ENCODE data around the gene CTNNBL1.
"Not testable (repeated sequence)": the region's sequence is repeated elsewhere in the genome, so short reads cannot be mapped to it uniquely, and the experiment has no call there.

CTNNBL1 gene

DNA sequence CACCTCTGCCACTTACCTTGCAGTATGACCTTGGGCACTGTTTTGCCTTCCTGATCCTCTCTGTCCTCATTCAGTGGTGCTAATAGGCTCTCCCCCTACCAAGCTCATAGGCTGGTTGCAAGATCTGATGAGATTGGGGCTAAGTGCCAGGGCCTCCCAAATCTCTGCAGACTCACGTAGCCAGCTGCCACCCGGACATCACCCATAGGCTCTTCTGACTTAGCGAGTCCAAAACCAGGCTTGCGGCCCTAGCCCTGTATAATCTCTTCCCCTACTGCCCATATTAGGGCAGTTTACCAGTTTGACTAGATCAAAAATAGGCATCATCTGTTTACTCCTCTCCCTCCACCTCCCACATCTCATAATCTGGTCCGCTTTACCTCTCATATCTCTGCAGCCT is 154.9 kb downstream of the CTNNBL1 start:
- no peak for DNase-seq (ENCODE audit: low read depth in 1 of 2, low spot score in 1 of 2)

DNA sequence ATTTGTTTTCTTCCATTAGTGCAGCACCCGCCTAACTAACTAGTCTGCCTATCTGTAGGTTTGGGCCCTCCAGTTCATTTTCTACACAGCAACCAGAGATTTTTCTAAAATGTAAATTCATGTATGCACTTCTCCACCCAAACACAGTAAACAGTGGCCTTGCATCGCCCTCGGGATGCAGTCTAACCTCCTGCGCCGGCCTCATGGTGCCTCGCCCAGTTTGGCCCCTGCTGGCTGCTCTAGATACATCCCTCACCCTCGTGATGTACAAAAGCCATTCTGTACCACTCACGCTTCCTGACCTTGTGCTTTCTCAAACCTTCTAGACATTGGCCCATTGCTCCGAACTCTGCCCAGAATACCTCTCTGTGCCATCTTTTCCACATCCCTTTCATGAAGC is 155.3 kb downstream of the CTNNBL1 start:
- DNase-seq (ENCODE audit: low read depth in 1 of 2, low spot score in 1 of 2) = no peak

DNA sequence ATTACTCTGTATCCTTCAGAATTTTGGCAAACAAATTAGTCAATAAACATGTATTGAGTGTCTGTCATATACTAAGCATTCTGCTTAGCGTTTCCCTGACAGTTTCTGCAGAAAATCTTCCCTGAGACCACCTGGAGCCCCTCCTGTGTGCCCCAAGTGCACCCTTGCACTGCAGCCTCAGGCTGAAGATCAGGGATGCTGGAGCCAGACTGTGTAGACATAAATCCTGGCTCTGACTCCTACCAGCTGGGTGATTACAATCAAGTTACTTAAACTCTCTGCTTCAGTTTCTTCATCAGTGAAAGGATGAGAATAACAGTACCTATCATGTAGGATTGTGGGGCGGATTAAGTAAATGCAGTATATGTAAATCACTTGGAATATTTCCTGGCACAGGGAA is 155.7 kb downstream of the CTNNBL1 start:
- no peak for DNase-seq (ENCODE audit: low read depth in 1 of 2, low spot score in 1 of 2)

DNA sequence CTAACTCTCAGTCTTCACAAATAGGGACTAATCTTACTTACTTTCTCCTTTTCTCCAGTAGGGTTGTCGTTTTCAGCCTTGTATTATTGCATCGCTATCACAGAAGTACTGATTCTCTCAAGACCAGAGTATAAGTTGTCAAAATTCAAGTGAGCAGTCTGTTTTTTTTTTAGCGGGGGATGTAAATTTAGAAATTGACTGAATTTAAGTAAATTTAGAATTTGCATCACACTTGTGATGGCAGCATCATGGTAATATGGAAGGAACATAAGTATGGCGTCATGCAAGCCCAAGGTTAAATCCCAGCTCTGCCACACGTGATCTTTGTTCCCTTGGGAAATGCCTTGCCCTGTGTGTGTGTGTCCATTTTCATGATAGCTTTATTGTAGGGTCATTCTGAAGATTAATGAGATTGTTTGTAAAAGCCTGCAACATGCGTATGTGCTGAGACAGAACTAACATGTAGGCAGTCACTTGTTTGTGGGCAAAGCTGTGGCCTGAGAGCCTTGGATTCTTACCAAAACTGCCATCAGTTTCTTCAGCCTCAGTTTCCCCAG is 156.3 kb downstream of the CTNNBL1 start:
- DNase-seq (ENCODE audit: low read depth in 1 of 2, low spot score in 1 of 2) = no peak

DNA sequence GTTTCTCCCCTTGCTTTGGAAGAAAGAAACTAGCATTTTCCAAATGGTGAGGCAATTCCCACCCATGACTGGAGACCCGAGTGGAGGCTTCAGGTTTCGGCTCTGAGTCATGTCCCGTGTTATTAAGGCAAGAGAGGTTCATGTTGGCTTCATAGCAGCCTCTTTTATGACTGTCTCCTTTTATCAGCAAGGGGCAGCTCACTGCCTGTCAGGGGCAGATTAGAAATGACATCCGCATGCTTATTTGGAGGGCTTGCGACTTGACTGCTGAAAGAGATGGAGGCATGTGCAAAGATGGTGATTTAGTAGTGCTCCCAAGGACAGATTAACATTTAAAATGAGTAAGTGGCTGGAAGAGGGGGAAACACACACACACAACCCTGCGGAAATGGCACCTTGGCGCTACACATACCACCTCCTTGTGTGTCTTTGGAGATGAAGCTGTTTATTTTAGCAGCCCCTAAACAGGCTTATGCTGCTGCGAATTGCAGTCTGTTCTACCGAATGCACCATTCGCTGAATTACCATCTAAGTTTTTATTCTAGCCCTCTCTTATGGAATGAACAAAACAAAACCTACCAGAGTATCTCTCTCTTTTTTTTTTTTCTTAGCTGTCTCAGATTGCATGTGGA is 157.0 kb downstream of the CTNNBL1 start:
- no peak for DNase-seq (ENCODE audit: low read depth in 1 of 2, low spot score in 1 of 2)

DNA sequence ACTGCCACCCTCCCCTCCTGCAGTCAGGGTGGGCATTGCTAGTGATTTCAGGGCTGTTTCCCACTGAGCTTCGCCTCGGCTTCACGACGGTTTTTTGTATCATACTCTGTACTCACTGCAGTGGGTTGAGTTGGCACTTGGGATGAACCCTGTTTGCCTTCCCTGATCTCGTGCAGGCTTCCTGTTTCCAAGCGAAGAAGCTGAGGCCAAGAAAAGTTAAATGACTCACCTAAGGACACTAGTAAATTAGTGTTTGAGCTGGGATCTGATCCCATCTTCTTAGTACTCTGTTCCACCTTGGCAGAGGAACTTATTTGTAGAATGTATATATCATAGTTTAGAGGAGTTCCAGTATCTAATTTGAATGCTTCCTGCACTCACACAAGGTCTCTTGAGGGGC is 158.8 kb downstream of the CTNNBL1 start:
- no peak for DNase-seq (ENCODE audit: low read depth in 1 of 2, low spot score in 1 of 2)

DNA sequence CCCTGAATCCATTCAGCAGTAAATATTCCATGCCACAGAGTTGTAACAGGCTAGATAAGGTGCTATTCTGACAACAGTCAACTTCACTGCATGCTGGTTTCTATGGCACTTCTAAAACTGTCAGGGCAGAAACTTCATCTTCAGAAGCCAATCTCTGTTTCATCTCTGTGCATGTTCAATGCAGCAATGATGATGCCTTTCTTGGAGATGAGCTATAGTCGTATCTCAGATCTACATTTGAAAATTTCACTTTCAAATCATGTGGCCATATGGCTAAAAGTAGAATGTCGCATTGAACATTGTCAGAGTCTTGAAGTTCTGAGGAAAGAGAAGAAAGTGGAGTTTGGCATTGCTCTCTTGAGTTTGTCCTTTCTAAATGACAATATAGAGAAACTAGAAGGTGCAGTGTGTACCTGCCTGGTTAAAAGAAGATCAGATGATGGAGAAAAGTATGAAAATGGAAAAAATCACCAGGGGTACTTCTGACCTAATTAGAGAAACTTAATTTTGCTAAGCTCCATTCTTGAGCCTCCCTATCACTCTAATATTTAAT is 160.1 kb downstream of the CTNNBL1 start:
- DNase-seq (ENCODE audit: low read depth in 1 of 2, low spot score in 1 of 2) = no peak

DNA sequence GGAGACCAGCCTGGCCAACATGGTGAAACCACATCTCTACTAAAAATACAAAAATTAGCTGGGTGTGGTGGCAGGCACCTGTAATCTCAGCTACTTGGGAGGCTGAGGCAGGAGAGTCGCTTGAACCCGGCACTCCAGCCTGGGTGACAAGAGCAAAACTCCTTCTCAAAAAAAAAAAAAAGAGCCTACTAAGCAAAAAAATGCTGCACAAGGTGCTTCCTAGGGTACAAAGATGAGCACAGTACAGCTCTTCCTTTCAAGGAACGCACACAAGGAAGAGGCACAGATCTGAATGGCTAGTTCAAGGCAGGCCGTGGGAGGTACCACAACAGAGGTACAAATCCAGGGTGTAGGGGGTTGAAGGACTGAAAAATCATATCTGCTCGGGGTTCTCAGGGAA is 162.2 kb downstream of the CTNNBL1 start:
- not testable (repeated sequence) for DNase-seq (ENCODE audit: low read depth in 1 of 2, low spot score in 1 of 2)

DNA sequence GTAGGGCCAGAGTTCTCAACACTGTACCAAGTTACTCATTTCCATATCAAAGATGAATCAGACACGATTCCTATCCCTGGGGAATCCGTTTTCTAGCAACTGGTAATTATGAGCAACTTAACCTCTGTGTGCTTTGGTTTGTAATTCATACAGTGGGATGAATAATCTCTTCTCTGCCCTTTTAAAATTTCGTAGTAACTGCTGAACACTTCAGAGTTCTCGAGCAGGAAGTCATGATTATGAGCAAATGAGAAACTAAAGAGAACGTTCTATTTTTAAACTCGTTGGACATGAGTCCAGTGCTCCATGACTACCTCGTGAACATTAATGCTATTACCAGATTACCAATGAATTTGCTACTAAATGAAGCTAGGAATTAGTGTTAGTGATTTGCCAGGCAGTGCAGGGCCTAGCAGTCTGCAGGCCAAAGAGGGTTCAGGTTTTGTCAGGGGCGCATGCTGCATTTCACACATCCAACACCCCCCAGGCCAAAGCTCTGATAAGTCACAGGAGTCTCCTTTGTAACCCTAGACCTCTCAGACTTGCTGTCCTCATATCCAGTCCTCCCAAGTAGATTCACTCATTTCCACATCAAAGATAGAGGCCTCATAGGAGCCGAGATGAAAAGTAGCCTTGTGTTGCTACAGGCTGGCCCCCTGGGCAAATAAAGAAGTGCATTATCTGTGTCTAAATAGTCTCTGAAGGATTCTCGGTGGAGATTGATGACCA is 163.3 kb downstream of the CTNNBL1 start:
- no peak for DNase-seq (ENCODE audit: low read depth in 1 of 2, low spot score in 1 of 2)

DNA sequence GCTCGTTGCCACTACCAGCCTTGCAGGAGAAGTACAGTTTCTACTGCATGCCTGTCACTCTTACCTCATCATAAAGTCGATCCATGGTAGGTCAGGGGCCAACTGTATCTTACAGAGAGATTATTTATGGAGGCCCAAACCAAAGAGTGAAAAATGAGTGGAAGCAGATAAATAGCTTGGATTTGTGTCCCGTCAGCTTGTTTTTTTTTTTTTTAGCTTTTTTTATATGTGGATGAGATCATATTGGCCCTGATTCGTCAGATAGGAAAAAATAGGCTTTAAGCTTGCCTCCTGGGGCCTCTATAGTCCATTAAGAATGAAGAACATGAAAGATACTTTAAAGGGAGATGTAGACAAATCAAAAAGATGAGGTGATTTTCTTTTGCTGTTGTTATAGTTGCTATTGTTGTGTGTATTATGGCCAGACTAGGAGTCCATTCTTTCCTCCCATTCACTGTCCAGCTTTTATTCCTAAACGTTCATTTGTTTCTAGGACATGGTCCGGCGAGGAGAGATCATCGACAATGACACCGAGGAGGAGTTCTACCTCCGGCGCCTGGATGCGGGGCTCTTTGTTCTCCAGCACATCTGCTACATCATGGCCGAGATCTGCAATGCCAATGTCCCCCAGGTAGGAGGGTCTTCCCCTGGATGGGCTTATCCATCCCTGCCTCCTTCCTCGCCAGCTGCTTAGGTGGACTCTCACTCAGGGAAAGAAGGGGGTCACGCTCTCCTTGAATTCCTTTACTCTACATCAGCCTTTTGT is 165.8 kb downstream of the CTNNBL1 start:
- DNase-seq (ENCODE audit: low read depth in 1 of 2, low spot score in 1 of 2) = no peak

DNA sequence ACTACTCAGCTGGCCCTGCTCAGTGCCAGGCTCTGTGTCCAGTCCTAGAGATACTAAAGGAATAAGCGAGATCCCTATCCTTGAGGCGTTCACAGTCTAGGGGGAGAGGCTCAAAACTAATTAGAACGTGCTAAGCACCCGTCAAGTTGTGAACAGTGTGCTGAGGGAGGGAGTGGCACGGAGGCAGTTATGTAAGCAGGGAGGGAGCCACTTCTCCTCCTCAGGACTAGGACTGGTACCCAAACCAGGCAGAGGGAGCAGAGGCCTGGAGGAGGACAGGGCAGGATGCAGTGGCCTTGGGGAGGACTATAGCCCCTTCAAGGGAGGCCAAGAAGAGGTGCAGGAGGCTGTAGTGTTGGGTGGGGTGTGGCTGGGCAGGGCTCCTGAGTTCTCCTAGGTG is 169.5 kb downstream of the CTNNBL1 start:
- DNase-seq (ENCODE audit: low read depth in 1 of 2, low spot score in 1 of 2) = no peak

DNA sequence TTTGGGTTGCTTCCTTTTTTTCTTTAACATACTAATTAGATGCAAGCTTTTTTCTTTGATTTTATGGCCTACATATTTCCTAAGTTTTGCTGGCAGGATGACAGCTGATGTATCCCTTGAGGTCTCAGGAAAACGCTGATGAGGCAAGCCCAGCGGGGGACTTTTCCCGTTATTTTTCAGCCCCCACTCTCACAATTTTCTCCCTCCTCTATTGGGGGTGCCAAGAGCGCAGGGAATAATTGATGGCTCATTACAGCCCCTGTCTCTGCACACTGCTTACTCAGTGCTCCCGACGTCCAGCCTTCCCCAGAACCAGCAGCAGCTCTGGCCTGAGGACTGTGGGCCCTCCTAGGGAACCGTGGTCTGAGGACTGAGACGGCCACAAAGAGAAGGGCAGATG is 170.5 kb downstream of the CTNNBL1 start:
- no peak for DNase-seq (ENCODE audit: low read depth in 1 of 2, low spot score in 1 of 2)

DNA sequence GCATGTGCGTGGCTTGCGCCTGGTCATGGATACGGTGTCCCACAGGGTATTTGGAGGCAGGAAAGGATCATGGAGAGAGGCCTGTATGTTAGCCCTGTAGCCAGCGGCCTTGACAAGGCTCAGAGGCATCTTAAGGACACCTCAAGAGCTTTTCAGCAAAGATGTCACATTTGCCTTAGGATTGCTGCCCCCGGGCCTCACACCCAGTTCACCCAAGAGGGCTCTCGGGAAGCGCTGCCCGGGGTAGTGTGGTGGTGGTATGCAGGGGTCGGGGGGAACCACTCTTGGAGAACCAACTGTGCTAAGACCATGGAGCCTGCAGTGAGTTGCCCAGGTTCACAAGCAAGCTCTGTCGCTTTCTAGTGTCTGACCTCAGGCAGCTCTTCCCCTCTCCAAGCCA is 172.2 kb downstream of the CTNNBL1 start:
- DNase-seq (ENCODE audit: low read depth in 1 of 2, low spot score in 1 of 2) = no peak

DNA sequence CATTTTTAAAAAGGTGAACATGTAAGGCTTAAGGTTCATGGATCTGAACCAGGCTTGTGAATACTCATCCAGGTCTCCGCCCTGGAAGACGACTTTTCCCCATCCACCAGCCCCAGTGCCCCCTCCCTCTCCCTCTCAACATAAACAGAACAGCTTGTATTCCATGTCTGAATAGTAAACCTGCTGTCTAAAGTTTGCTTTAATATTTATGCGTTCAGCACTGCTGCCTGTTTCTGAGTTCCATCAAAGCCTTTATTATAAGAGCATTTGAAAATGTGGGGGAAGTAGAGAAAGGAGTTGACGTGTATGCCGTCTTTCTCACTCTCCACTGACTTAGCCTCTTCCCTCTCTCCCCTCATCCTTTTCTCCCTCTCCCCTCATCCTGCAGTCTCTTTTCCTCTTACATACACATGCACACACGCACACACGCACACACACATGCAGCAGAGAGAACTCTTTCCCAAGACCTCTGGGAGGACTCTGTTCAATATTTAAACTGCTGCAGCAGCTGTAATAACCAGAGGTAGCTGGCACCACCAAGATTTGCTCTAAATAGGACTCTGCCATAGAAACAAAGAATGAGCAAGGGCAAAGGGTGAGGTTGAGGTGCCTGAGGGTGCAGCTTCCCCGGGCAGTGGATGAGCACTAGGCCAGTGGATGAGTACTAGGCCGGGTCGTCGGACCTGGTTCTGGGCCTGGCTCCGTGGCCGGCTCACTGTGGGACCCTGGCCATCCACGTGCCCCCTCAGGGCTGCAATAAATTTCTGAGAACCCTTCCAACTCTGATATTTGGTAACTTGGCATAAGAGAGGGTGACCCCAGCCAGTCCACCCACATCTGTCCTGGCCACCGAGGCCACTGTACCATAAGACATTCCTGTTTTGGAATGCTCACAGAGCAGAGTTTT is 173.7 kb downstream of the CTNNBL1 start:
- DNase-seq (ENCODE audit: low read depth in 1 of 2, low spot score in 1 of 2) = no peak

DNA sequence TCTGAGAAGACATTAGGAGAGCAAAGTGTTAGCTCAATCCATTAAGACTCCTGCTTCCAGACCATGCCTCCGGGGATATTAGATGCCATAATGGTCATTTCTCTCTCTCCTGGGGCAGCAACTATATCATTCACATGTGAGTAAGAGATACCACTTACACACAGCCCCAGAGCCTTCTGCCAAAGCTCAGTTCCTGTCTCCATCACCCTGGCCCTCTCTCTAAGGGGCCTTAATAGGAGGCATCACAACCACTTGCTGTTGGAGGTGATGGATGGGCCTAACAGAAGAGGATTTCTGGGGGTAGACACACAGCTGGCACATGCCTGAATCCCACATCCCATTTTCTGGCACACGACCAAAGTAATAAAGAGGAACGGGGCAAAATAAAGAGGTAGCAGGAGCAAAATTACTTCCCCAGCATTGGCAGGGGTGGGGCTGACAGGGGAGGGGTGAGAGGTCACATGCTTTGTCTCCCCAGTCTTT is 175.1 kb downstream of the CTNNBL1 start:
- no peak for DNase-seq (ENCODE audit: low read depth in 1 of 2, low spot score in 1 of 2)

DNA sequence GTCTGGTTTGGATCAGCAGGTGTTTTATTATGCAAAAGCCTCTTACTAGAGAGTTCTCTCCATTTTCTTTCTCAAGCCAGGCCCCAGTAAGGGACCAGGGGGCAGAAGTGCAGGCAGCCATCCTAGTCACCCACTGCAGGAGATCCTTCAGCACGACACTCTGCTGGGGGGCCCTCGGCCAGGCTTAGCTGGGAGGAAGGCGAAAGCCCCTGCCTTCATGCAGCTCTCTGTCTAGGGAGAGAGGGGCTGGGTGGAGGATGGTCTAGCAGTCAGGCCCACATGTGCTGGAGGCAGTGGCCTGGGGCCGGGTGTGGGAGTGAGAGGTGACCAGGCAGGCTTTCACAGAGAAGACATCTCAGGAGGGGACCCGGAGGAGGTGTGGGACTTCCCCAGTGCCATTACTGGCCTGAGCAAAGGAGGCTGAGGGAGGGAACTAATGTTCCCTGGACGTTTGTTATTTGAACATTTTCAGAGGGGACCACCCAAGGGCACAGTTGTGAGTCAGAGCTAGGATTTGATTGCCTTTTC is 175.6 kb downstream of the CTNNBL1 start:
- no peak for DNase-seq (ENCODE audit: low read depth in 1 of 2, low spot score in 1 of 2)

DNA sequence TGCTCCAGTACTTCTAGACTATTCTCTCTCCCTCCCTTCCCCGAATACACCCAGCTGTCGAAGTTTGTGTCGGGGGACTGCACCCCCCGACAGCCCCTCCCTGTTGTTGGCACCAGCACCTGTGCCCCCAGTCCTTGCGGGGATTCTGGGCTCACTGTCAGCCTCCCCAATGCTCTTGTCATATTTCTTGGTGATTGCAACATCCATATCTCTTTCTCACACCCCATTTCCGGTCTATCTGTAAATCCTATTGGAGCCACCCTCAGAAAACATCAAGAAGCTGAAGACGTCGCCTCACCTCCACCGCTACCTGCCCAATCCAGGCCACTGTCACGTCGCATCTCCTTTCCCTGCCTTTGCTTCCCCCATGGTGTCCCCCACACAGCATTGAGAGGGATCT is 176.5 kb downstream of the CTNNBL1 start:
- DNase-seq (ENCODE audit: low read depth in 1 of 2, low spot score in 1 of 2) = no peak

DNA sequence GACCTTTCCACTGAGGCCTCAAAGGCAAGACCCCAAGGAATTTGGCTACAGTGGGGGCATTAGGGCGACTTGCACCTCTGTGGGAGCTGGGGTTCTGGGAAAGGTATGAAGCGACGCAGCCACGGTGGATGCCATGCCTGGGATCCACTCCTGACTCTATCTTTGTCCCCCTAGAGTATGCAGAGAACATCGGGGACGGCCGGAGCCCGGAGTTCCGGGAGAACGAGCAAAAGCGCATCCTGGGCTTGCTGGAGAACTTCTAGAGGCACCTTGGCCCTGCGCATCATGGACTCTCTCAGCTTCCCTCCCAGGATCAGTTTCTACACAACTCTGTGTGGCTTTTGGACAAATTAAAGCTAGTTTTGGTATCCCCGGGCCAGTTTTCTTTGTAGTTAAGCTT is 177.9 kb downstream of the CTNNBL1 start:
- DNase-seq (ENCODE audit: low read depth in 1 of 2, low spot score in 1 of 2) = no peak

DNA sequence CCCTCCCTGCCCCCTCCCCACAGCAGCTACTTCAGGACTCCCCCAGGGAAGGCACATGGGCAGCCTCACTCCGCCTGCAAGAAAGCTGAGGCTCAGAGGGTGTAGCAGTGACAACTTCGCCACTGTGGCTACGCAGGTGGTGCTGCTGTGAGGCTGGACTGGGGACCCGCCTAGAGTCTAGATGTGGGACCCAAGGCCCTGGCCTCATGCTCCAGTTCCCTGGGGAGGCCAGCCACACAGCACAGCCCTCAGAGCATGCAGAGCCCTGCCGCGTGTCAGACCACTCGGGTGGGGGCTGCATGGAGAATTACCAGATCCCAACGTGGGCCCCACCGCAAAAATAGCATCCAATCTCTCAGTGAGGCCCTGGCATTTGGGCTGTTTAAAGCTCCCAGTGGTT is 178.3 kb downstream of the CTNNBL1 start:
- no peak for DNase-seq (ENCODE audit: low read depth in 1 of 2, low spot score in 1 of 2)

DNA sequence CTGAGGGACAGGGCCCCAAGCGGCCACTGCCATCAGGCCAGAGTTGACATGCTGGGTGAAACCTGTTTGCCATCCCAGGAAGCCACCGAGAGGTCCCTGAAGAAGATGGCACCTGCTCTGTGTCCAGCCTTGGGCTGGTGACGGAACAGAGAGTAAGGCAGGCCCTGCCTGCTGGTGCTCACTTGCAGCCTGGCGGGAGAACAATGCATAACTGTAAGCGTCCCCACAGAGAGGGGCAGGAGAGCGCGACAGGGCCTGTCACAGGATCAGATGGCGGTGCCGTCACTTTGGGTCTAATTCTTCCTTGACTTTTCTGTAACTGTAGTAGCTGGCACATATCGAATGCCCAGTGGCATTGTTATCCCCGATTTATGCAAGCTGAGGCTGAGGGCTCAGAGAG is 180.1 kb downstream of the CTNNBL1 start:
- DNase-seq (ENCODE audit: low read depth in 1 of 2, low spot score in 1 of 2) = no peak

Data from stimulated activated CD4-positive, alpha-beta T cell treated with anti-CD3 and anti-CD28 coated beads, Interleukin-15, amount 100 ng/mL, for 1 hour (primary cell).